ENCODE results near the gene CYFIP2.

- peak; percentile 90 to 99 (median 92) for TF ChIP-seq CTCF (optimal IDR thresholded peaks at IDR 0.05 in 1 of 3, IDR thresholded peaks at IDR 0.05 in 1 of 3, conservative IDR thresholded peaks at IDR 0.05 in 1 of 3; ENCODE audit: extremely low read depth in 1 of 3, insufficient read depth in 2 of 3, low read length in 3 of 3)
- TF ChIP-seq EZH2 (IDR thresholded peaks at IDR 0.05; ENCODE audit: low read length) = no peak
Measured at GRCh38 chr5:157328277-157328912, 62.5 kb downstream of the CYFIP2 start.
